Uterus (tissue), 2 donors: Measurements from ENCODE around the gene IKZF1.

Source experiments
- CTCF ChIP-seq, 4 experiments: fragments of 200-600 bp in 2 of 4; fragments of 450-650 bp in 2 of 4; sonication (generic) in 2 of 4; IDR thresholded peaks; one replicate each; pipeline ENCODE4 v1.5.1; 2016 to 2019; ENCODE audit warnings: antibody characterized with exemption in 4 of 4, mild to moderate bottlenecking in 2 of 4, moderate library complexity in 1 of 4
- POLR2A ChIP-seq, 2 donors: fragments of 450-650 bp; IDR thresholded peaks; one replicate each; pipeline ENCODE4 v1.6.1; 2016; ENCODE audit warnings: antibody characterized with exemption in 2 of 2, mild to moderate bottlenecking in 1 of 2, moderate library complexity in 1 of 2

- no peak for TF ChIP-seq CTCF (IDR thresholded peaks at IDR 0.05)
- TF ChIP-seq POLR2A (IDR thresholded peaks at IDR 0.05): no peak
These were observed 20.2 kb upstream of the IKZF1 start for GRCh38 chr7:50284296-50284695.
